GM19463 (cell line): ENCODE results near the gene CWF19L1.
"Not testable (repeated sequence)": the region's sequence is repeated elsewhere in the genome, so short reads cannot be mapped to it uniquely, and the experiment has no call there.

Experiments
- ATAC-seq: cut with Tn5 transposase; IDR thresholded peaks from one replicate; pipeline ENCODE4 v1.9.1; 2021; ENCODE audit warnings: mild to moderate bottlenecking, moderate library complexity; ENCODE audit not compliant: unreplicated experiment

Gene CWF19L1

GRCh38 chr10:100267239-100268104 lies at the start of gene CWF19L1:
Gene CWF19L1 (minus strand): TSS chr10:100267638. CDS start chr10:100267593, 45 bp downstream.
- ATAC-seq, result no peak

GRCh38 chr10:100315615-100316014 lies 48.2 kb upstream of the CWF19L1 start:
- no peak for ATAC-seq

GRCh38 chr10:100311298-100311697 lies 43.9 kb upstream of the CWF19L1 start:
- ATAC-seq, result no peak

- ATAC-seq, result no peak
Observed at GRCh38 chr10:100307684-100308083, 40.2 kb upstream of the CWF19L1 start.

- ATAC-seq, result no peak
Observed at GRCh38 chr10:100306861-100307260, 39.4 kb upstream of the CWF19L1 start.

GRCh38 chr10:100304414-100304813 lies 37.0 kb upstream of the CWF19L1 start:
- no peak for ATAC-seq

- no peak for ATAC-seq
Observed at GRCh38 chr10:100303724-100304319, 36.4 kb upstream of the CWF19L1 start.

- ATAC-seq, result not testable (repeated sequence)
Observed at GRCh38 chr10:100301123-100301522, 33.7 kb upstream of the CWF19L1 start.

GRCh38 chr10:100297242-100297641 lies 29.8 kb upstream of the CWF19L1 start:
- no peak for ATAC-seq

GRCh38 chr10:100293066-100293465 lies 25.6 kb upstream of the CWF19L1 start:
- ATAC-seq, result no peak

- ATAC-seq, result not testable (repeated sequence)
Observed at GRCh38 chr10:100292300-100292699, 24.9 kb upstream of the CWF19L1 start.

- no peak for ATAC-seq
Observed at GRCh38 chr10:100291356-100291755, 23.9 kb upstream of the CWF19L1 start.

GRCh38 chr10:100289641-100290040 lies 22.2 kb upstream of the CWF19L1 start:
- no peak for ATAC-seq

GRCh38 chr10:100288196-100288595 lies 20.8 kb upstream of the CWF19L1 start:
- ATAC-seq, result no peak

GRCh38 chr10:100287756-100288155 lies 20.3 kb upstream of the CWF19L1 start:
- ATAC-seq, result no peak

- ATAC-seq, result peak; percentile 91
Observed at GRCh38 chr10:100286051-100287033, 18.9 kb upstream of the CWF19L1 start, which contains the start of gene BLOC1S2. Gene BLOC1S2 (minus strand): TSS chr10:100286680. CDS start chr10:100286659, 21 bp downstream.

GRCh38 chr10:100285326-100285725 lies 17.9 kb upstream of the CWF19L1 start:
- not testable (repeated sequence) for ATAC-seq

GRCh38 chr10:100282907-100283306 lies 15.5 kb upstream of the CWF19L1 start:
- ATAC-seq, result no peak

GRCh38 chr10:100276971-100277370 lies 9.5 kb upstream of the CWF19L1 start:
- not testable (repeated sequence) for ATAC-seq

GRCh38 chr10:100265821-100266485 lies 1.5 kb downstream of the CWF19L1 start:
- no peak for ATAC-seq
